Endodermal cell (in vitro differentiated cells): ENCODE measurements around the gene KCNJ10. TPM values are rescaled to one million over a fixed set of nuclear protein-coding genes. Genes with fewer than 3 reads are reported as not detected.
A peak's percentile ranks its signal among the peaks of the same experiment; 100 is the strongest.

Experiments used
- DNase-seq: peaks from one replicate; pipeline ENCODE4 v3.0.0-alpha.2; 2017
- H3K27ac ChIP-seq: 2 replicates; pipeline ENCODE4 v1.5.1; 2013; ENCODE audit warnings: mild to moderate bottlenecking, low read depth, low read length, moderate library complexity
- H3K27me3 ChIP-seq: 2 replicates; pipeline ENCODE4 v1.6.1; 2013; ENCODE audit warnings: mild to moderate bottlenecking, low read length, moderate library complexity; ENCODE audit not compliant: insufficient read depth, control insufficient read depth, poor library complexity, severe bottlenecking
- H3K36me3 ChIP-seq: 2 replicates; pipeline ENCODE4 v1.7.0; 2013; ENCODE audit warnings: mild to moderate bottlenecking, low read length, moderate library complexity; ENCODE audit not compliant: control insufficient read depth, insufficient read depth
- H3K4me1 ChIP-seq: one replicate; pipeline ENCODE4 v1.7.0; 2013; ENCODE audit warnings: low read length; ENCODE audit not compliant: control insufficient read depth, insufficient read depth
- H3K4me3 ChIP-seq: 2 replicates; pipeline ENCODE4 v1.5.1; 2013; ENCODE audit warnings: mild to moderate bottlenecking, low read length, moderate library complexity
- H3K9ac ChIP-seq: 2 replicates; pipeline ENCODE4 v1.6.1; 2013; ENCODE audit warnings: mild to moderate bottlenecking, low read length, moderate library complexity; ENCODE audit not compliant: poor library complexity, severe bottlenecking; ENCODE audit errors: extremely low read depth
- H3K9me3 ChIP-seq: 2 replicates; pipeline ENCODE4 v1.6.1; 2013; ENCODE audit warnings: mild to moderate bottlenecking, low read length, moderate library complexity; ENCODE audit not compliant: control insufficient read depth
- H3K27ac Mint-ChIP-seq: 2 replicates; pipeline ENCODE4 v1.8.0; 2020; ENCODE audit warnings: mixed read lengths
- H3K27me3 Mint-ChIP-seq: 2 replicates; pipeline ENCODE4 v1.8.0; 2021; ENCODE audit warnings: mild to moderate bottlenecking, mixed read lengths; ENCODE audit not compliant: insufficient read depth
- H3K36me3 Mint-ChIP-seq: 2 replicates; pipeline ENCODE4 v1.8.0; 2020; ENCODE audit warnings: low read depth, mixed read lengths
- H3K4me1 Mint-ChIP-seq: 2 replicates; pipeline ENCODE4 v1.8.0; 2020; ENCODE audit warnings: mixed read lengths
- H3K4me3 Mint-ChIP-seq: 2 replicates; pipeline ENCODE4 v1.8.0; 2020; ENCODE audit warnings: mild to moderate bottlenecking, moderate library complexity, mixed read lengths
- H3K9me3 Mint-ChIP-seq: 2 replicates; pipeline ENCODE4 v1.8.0; 2020; ENCODE audit warnings: mild to moderate bottlenecking, mixed read lengths
- CTCF ChIP-seq: fragments of 200-600 bp; sonication (generic); conservative IDR thresholded peaks from 2 replicates; pipeline ENCODE4 v1.5.0; 2021; ENCODE audit warnings: antibody characterized with exemption, mild to moderate bottlenecking
- WGBS, 2 experiments: methylation state at CpG; one replicate each; pipeline versions ENCODE4 v1.1.5 to v1.1.7; 2013; ENCODE audit warnings: missing lambda C conversion rate in 2 of 2, mixed read lengths in 1 of 2; ENCODE audit not compliant: insufficient coverage in 1 of 2, insufficient read length in 1 of 2; 5-methylcytosine and 5-hydroxymethylcytosine counted together
- total RNA-seq, 2 donors: library from RNA; stranded (reverse); fragmentation: NEBNext Ultra II Directional in 1 of 2; extraction: Animal tissue kit (Norgen Biotek cat#: 25700) in 1 of 2; gene quantifications; 2 replicates in 1 of 2; 3 replicates in 1 of 2; pipeline ENCODE4 v1.2.1, GENCODE V29; 2021

KCNJ10 gene
- total RNA-seq, 2 donors from 2014 or later = 0.26 TPM; not detected in 1

- no peaks in the 10 kb centered on the region for H3K36me3 ChIP-seq
- no peak overlapping the region for H3K27ac ChIP-seq
- TF ChIP-seq CTCF = no peak
- no peak overlapping the region for H3K9ac ChIP-seq
- no peaks in the 10 kb centered on the region for H3K27me3 ChIP-seq
- H3K27ac Mint-ChIP-seq = peak overlapping the region; percentile 86
- peak; percentile 100 for DNase-seq
- peaks cover 29% of the 10 kb centered on the region for H3K4me1 Mint-ChIP-seq
- no peaks in the 10 kb centered on the region for H3K9me3 Mint-ChIP-seq
- peak overlapping the region; percentile 72 for H3K4me3 ChIP-seq
- H3K4me1 ChIP-seq = peaks cover 4% of the 10 kb centered on the region
- H3K9me3 ChIP-seq = no peaks in the 10 kb centered on the region
- peak overlapping the region; percentile 67 for H3K4me3 Mint-ChIP-seq
- 8 to 59% methylated on average over 4 to 40 of the region's 40 CpGs for WGBS, 2 experiments
- H3K27me3 Mint-ChIP-seq = peaks cover 1% of the 10 kb centered on the region
- H3K36me3 Mint-ChIP-seq = no peaks in the 10 kb centered on the region
Observed at GRCh38 chr1:160098852-160099561, 29.0 kb upstream of the KCNJ10 start.

- H3K4me3 ChIP-seq = peak within 1 kb of the TSS; percentile 83
- H3K9me3 ChIP-seq = no peaks in the 10 kb centered on the region
- peak; percentile 99 for DNase-seq
- Mint-ChIP-seq H3K36me3 (peaks cover 2% of the 10 kb centered on the region), H3K27me3 (peaks cover 1% of the 10 kb centered on the region), H3K4me1 (peaks cover 26% of the 10 kb centered on the region), H3K9me3 (no peaks in the 10 kb centered on the region), H3K27ac (peak within 1 kb of the TSS; percentile 86), H3K4me3 (peak within 1 kb of the TSS; percentile 67)
- TF ChIP-seq CTCF = no peak
- no peaks in the 10 kb centered on the region for H3K27me3 ChIP-seq
- peak within 1 kb of the TSS; percentile 45 for H3K9ac ChIP-seq
- H3K27ac ChIP-seq = no peak within 1 kb of the TSS
- no peaks in the 10 kb centered on the region for H3K36me3 ChIP-seq
- peaks cover 4% of the 10 kb centered on the region for H3K4me1 ChIP-seq
- WGBS, 2 experiments = 5 to 30% methylated on average over 12 to 64 of the region's 64 CpGs
Observed at GRCh38 chr1:160097911-160098851, 28.2 kb upstream of the KCNJ10 start, which contains the start of gene IGSF8. Gene IGSF8, minus strand, starts transcription at chr1:160098619. Its CDS starts 147 bp downstream, at chr1:160098472.

GRCh38 chr1:160097151-160097910 lies 27.4 kb upstream of the KCNJ10 start:
- Histone ChIP-seq H3K27ac (no peak overlapping the region), H3K9ac (no peak overlapping the region)
- peaks cover 26% of the 10 kb centered on the region for H3K4me1 Mint-ChIP-seq

More at GRCh38 chr1:160097151-160097910, 27.4 kb upstream of the KCNJ10 start:
- Histone ChIP-seq H3K27me3 (no peaks in the 10 kb centered on the region), H3K36me3 (no peaks in the 10 kb centered on the region), H3K4me3 (peak overlapping the region; percentile 83), H3K9me3 (no peaks in the 10 kb centered on the region), H3K4me1 (peaks cover 4% of the 10 kb centered on the region)
- peak overlapping the region; percentile 67 for H3K4me3 Mint-ChIP-seq
- no peak for TF ChIP-seq CTCF
- peak overlapping the region; percentile 16 for H3K27ac Mint-ChIP-seq
- DNase-seq = peak; percentile 63
- WGBS, 2 experiments = 65 to 68% methylated on average over 3 to 5 of the region's 5 CpGs
- peaks cover 1% of the 10 kb centered on the region for H3K27me3 Mint-ChIP-seq
- H3K9me3 Mint-ChIP-seq = no peaks in the 10 kb centered on the region
- peaks cover 5% of the 10 kb centered on the region for H3K36me3 Mint-ChIP-seq
